Transverse colon (tissue), 4 donors: ENCODE measurements around the gene SEC61G.

ENCODE experiments used
- CTCF ChIP-seq, 5 experiments: fragments of 200-600 bp in 3 of 5; fragments of 450-650 bp in 2 of 5; sonication (generic) in 3 of 5; IDR thresholded peaks; 1 replicate in 2 of 5; 2 replicates in 3 of 5; pipeline ENCODE4 v1.5.1; 2016 to 2017; ENCODE audit warnings: antibody characterized with exemption in 5 of 5, inconsistent platforms in 3 of 5, mild to moderate bottlenecking in 2 of 5, moderate library complexity in 1 of 5
- POLR2A ChIP-seq: fragments of 450-650 bp; IDR thresholded peaks from one replicate; pipeline ENCODE4 v1.6.1; 2016; ENCODE audit warnings: antibody characterized with exemption, mild to moderate bottlenecking, moderate library complexity
- POLR2AphosphoS5 ChIP-seq, 3 donors: sonication (generic); formaldehyde crosslinking; IDR thresholded peaks; one replicate each; pipeline ENCODE4 v1.6.1; 2016; ENCODE audit warnings: antibody characterized with exemption in 3 of 3

GRCh38 chr7:54792383-54792782 lies 33.4 kb upstream of the SEC61G start:
- no peak for TF ChIP-seq CTCF (IDR thresholded peaks at IDR 0.05)
- TF ChIP-seq POLR2A: no peak
- TF ChIP-seq POLR2AphosphoS5 (IDR thresholded peaks at IDR 0.05): no peak
